Fibroblast of lung (primary cell): ENCODE results near the gene HINT3. TPM values are rescaled to one million over a fixed set of nuclear protein-coding genes. Genes with fewer than 3 reads are reported as not detected.

ENCODE experiments used
- DNase-seq, 2 donors: peaks; one replicate each; pipeline versions ENCODE4 v3.0.0 to v3.0.0-alpha.2; 2010; ENCODE audit warnings: low read depth in 2 of 2
- H2AFZ ChIP-seq: 2 replicates; pipeline ENCODE4 v1.5.1; 2012; ENCODE audit warnings: low read length, control low read depth, inconsistent platforms
- H3K27ac ChIP-seq: 2 replicates; pipeline ENCODE4 v1.5.1; 2011; ENCODE audit warnings: low read length, control low read depth; ENCODE audit not compliant: insufficient read depth
- H3K27me3 ChIP-seq: 2 replicates; pipeline ENCODE4 v1.5.1; 2011; ENCODE audit warnings: mild to moderate bottlenecking, low read length; ENCODE audit not compliant: control insufficient read depth, insufficient read depth
- H3K36me3 ChIP-seq: 2 replicates; pipeline ENCODE4 v1.5.1; 2011; ENCODE audit warnings: low read length; ENCODE audit not compliant: control insufficient read depth, insufficient read depth
- H3K4me1 ChIP-seq: 2 replicates; pipeline ENCODE4 v1.5.1; 2011; ENCODE audit warnings: low read length; ENCODE audit not compliant: control insufficient read depth, insufficient read depth; ENCODE audit errors: extremely low read depth
- H3K4me2 ChIP-seq: 2 replicates; pipeline ENCODE4 v1.5.1; 2011; ENCODE audit warnings: low read length, control low read depth; ENCODE audit not compliant: insufficient read depth; ENCODE audit errors: extremely low read depth
- H3K4me3 ChIP-seq, 4 experiments: fragments of 200-600 bp in 1 of 4; sonication (generic) in 1 of 4; replicated peaks in 1 of 4; 2 replicates each; pipeline ENCODE4 v1.5.1; 2011 to 2016; ENCODE audit warnings: low read length in 4 of 4, low read depth in 3 of 4, mild to moderate bottlenecking in 3 of 4, control low read depth in 2 of 4, inconsistent platforms in 1 of 4, mixed read lengths in 1 of 4; ENCODE audit not compliant: insufficient read depth in 1 of 4; ENCODE audit errors: control extremely low read depth in 1 of 4
- H3K79me2 ChIP-seq: 2 replicates; pipeline ENCODE4 v1.5.1; 2012; ENCODE audit warnings: mild to moderate bottlenecking, low read length, inconsistent platforms; ENCODE audit not compliant: control insufficient read depth, insufficient read depth
- H3K9ac ChIP-seq: 2 replicates; pipeline ENCODE4 v1.5.1; 2011; ENCODE audit warnings: mild to moderate bottlenecking, low read length, control low read depth; ENCODE audit not compliant: insufficient read depth
- H3K9me3 ChIP-seq: 2 replicates; pipeline ENCODE4 v1.5.1; 2012; ENCODE audit warnings: low read depth, low read length; ENCODE audit not compliant: control insufficient read depth, insufficient read depth
- H4K20me1 ChIP-seq: 2 replicates; pipeline ENCODE4 v1.5.1; 2011; ENCODE audit warnings: low read length; ENCODE audit not compliant: control insufficient read depth, insufficient read depth; ENCODE audit errors: extremely low read depth
- EZH2 ChIP-seq: IDR thresholded peaks from 2 replicates; pipeline ENCODE4 v1.5.1; 2012; ENCODE audit warnings: low read length, control low read depth, mild to moderate bottlenecking; ENCODE audit errors: missing control alignments
- polyA plus RNA-seq, 2 donors: library from polyadenylated mRNA; depleted of rRNA in 1 of 2; stranded (reverse) in 1 of 2; unstranded in 1 of 2; fragments of >200 nt; gene quantifications; 2 replicates each; pipeline ENCODE4 v1.2.1, GENCODE V29; 2011 to 2012; ENCODE audit warnings: missing spikeins in 1 of 2
- total RNA-seq: library from RNA; depleted of rRNA; stranded (reverse); fragments of >200 nt; gene quantifications from 2 replicates; pipeline ENCODE4 v1.2.1, GENCODE V29; 2014
- TF ChIP-seq, protein P1 (sequence below), 2 donors: IDR thresholded peaks in 1 of 2; conservative IDR thresholded peaks in 1 of 2; 1 replicate in 1 of 2; 2 replicates in 1 of 2; pipeline ENCODE4 v1.5.1; 2011 to 2012; ENCODE audit warnings: low read length in 2 of 2, control low read depth in 1 of 2, inconsistent platforms in 1 of 2, low read depth in 1 of 2, mild to moderate bottlenecking in 1 of 2

HINT3 gene
- total and polyA plus RNA-seq, 2 donors (not counting 1 experiment from before 2014, with no cell fraction given), result 2.1 to 36.8 TPM

GRCh38 chr6:125944896-125945295 lies 11.7 kb upstream of the HINT3 start:
- Histone ChIP-seq H4K20me1 (no peaks in the 10 kb centered on the region), H3K9me3 (no peaks in the 10 kb centered on the region), H3K9ac (no peak overlapping the region), H3K27me3 (no peaks in the 10 kb centered on the region), H3K36me3 (no peaks in the 10 kb centered on the region), H3K4me2 (no peak overlapping the region), H3K79me2 (no peaks in the 10 kb centered on the region), H3K4me3 (no peak overlapping the region), H2AFZ (no peak overlapping the region), H3K4me1 (peaks cover 14% of the 10 kb centered on the region), H3K27ac (no peak overlapping the region)
- no peak for DNase-seq
- TF ChIP-seq, protein P1, sequence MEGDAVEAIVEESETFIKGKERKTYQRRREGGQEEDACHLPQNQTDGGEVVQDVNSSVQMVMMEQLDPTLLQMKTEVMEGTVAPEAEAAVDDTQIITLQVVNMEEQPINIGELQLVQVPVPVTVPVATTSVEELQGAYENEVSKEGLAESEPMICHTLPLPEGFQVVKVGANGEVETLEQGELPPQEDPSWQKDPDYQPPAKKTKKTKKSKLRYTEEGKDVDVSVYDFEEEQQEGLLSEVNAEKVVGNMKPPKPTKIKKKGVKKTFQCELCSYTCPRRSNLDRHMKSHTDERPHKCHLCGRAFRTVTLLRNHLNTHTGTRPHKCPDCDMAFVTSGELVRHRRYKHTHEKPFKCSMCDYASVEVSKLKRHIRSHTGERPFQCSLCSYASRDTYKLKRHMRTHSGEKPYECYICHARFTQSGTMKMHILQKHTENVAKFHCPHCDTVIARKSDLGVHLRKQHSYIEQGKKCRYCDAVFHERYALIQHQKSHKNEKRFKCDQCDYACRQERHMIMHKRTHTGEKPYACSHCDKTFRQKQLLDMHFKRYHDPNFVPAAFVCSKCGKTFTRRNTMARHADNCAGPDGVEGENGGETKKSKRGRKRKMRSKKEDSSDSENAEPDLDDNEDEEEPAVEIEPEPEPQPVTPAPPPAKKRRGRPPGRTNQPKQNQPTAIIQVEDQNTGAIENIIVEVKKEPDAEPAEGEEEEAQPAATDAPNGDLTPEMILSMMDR (conservative IDR thresholded peaks at IDR 0.05 in 1 of 2, IDR thresholded peaks at IDR 0.05 in 1 of 2; ENCODE audit: low read depth in 1 of 2, low read length in 2 of 2), result no peak
- TF ChIP-seq EZH2, result no peak

GRCh38 chr6:125945378-125946141 lies 11.0 kb upstream of the HINT3 start:
- Histone ChIP-seq H3K9ac (no peak overlapping the region), H3K4me2 (peak overlapping the region; percentile 26), H3K27ac (peak overlapping the region; percentile 67), H2AFZ (no peak overlapping the region), H3K36me3 (no peaks in the 10 kb centered on the region), H3K27me3 (no peaks in the 10 kb centered on the region), H3K4me1 (peaks cover 14% of the 10 kb centered on the region), H3K79me2 (no peaks in the 10 kb centered on the region), H3K4me3 (no peak overlapping the region), H4K20me1 (no peaks in the 10 kb centered on the region), H3K9me3 (no peaks in the 10 kb centered on the region)
- peak; percentile 36 to 82 for DNase-seq
- TF ChIP-seq, protein P1 (conservative IDR thresholded peaks at IDR 0.05 in 1 of 2, IDR thresholded peaks at IDR 0.05 in 1 of 2; ENCODE audit: low read depth in 1 of 2, low read length in 2 of 2), result no peak
- no peak for TF ChIP-seq EZH2

GRCh38 chr6:125947615-125948014 lies 9.0 kb upstream of the HINT3 start:
- H3K9me3 ChIP-seq, result no peaks in the 10 kb centered on the region
- no peaks in the 10 kb centered on the region for H3K79me2 ChIP-seq
- H3K27me3 ChIP-seq, result no peaks in the 10 kb centered on the region
- no peaks in the 10 kb centered on the region for H3K36me3 ChIP-seq
- H3K4me3 ChIP-seq, result no peak overlapping the region
- peaks cover 14% of the 10 kb centered on the region for H3K4me1 ChIP-seq
- no peak overlapping the region for H2AFZ ChIP-seq
- no peak overlapping the region for H3K9ac ChIP-seq
- peak; percentile 50 to 74 for DNase-seq
- H4K20me1 ChIP-seq, result no peaks in the 10 kb centered on the region
- H3K4me2 ChIP-seq, result no peak overlapping the region
- H3K27ac ChIP-seq, result no peak overlapping the region
- TF ChIP-seq EZH2, result no peak
- TF ChIP-seq, protein P1 (conservative IDR thresholded peaks at IDR 0.05 in 1 of 2, IDR thresholded peaks at IDR 0.05 in 1 of 2; ENCODE audit: low read depth in 1 of 2, low read length in 2 of 2), result no peak
